IMR-90 (cell line): Measurements from ENCODE around the gene MYO5A. TPM values are rescaled to one million over a fixed set of nuclear protein-coding genes. Genes with fewer than 3 reads are reported as not detected.

Experiments
- ATAC-seq: fragments of 200-7000 bp; cut with Tn5 transposase; 2 replicates; pipeline ENCODE4 v1.9.1; 2020; ENCODE audit warnings: low read depth, mild to moderate bottlenecking, moderate library complexity
- BruUV-seq: library from RNA; stranded (reverse); fragments of 400-500 nt; replicated peaks from 2 replicates; lab custom pipeline; 2021; lab: Mats Ljungman, UMichigan
- CTCF ChIA-PET: fragments of 300-600 bp; formaldehyde crosslinking; extraction: SDS; loops from one replicate; lab custom pipeline; 2021; ENCODE audit warnings: antibody characterized with exemption; lab: Yijun Ruan, JAX
- POLR2A ChIA-PET: fragments of 300-600 bp; sonication (Branson Sonifier 250); formaldehyde crosslinking; loops from one replicate; lab custom pipeline; 2022; ENCODE audit warnings: antibody characterized with exemption; ENCODE audit not compliant: unreplicated experiment; lab: Charles Lee
- DNase-seq: peaks from one replicate; pipeline ENCODE4 v3.0.0; 2013
- H2AFZ ChIP-seq: replicated peaks from 2 replicates; pipeline ENCODE3; 2013; ENCODE audit warnings: low read length, mild to moderate bottlenecking; ENCODE audit not compliant: poor library complexity
- H2AK5ac ChIP-seq: 2 replicates; pipeline ENCODE4 v1.6.1; 2013; ENCODE audit warnings: low read depth, low read length, inconsistent platforms
- H2AK9ac ChIP-seq: replicated peaks from 2 replicates; pipeline ENCODE3; 2013; ENCODE audit warnings: mild to moderate bottlenecking, low read depth, low read length, moderate library complexity; ENCODE audit not compliant: poor library complexity
- H2BK120ac ChIP-seq: 2 replicates; pipeline ENCODE4 v1.6.1; 2013; ENCODE audit warnings: low read depth, low read length, inconsistent platforms
- H2BK15ac ChIP-seq: 3 replicates; pipeline ENCODE4 v1.6.1; 2013; ENCODE audit warnings: low read depth, low read length, inconsistent platforms
- H2BK20ac ChIP-seq: 2 replicates; pipeline ENCODE4 v1.6.1; 2013; ENCODE audit warnings: low read depth, mild to moderate bottlenecking, inconsistent platforms, low read length, moderate library complexity
- H2BK5ac ChIP-seq: 2 replicates; pipeline ENCODE4 v1.6.1; 2013; ENCODE audit warnings: mild to moderate bottlenecking, low read depth, low read length, inconsistent platforms; ENCODE audit not compliant: poor library complexity, severe bottlenecking
- H3K14ac ChIP-seq: replicated peaks from 2 replicates; pipeline ENCODE4 v1.6.1; 2013; ENCODE audit warnings: low read depth, low read length, inconsistent platforms
- H3K18ac ChIP-seq: 2 replicates; pipeline ENCODE4 v1.6.1; 2013; ENCODE audit warnings: low read depth, low read length, control low read depth
- H3K23ac ChIP-seq: 2 replicates; pipeline ENCODE4 v1.6.1; 2013; ENCODE audit warnings: low read depth, low read length, inconsistent platforms
- H3K27ac ChIP-seq: 2 replicates; pipeline ENCODE4 v1.5.1; 2013; ENCODE audit warnings: mild to moderate bottlenecking, control low read depth, low read length; ENCODE audit not compliant: insufficient read depth
- H3K27me3 ChIP-seq: 2 replicates; pipeline ENCODE4 v1.6.1; 2013; ENCODE audit warnings: low read length; ENCODE audit not compliant: control insufficient read depth, insufficient read depth
- H3K36me3 ChIP-seq: 2 replicates; pipeline ENCODE4 v1.6.1; 2013; ENCODE audit warnings: low read length, mixed read lengths; ENCODE audit not compliant: control insufficient read depth, insufficient read depth
- H3K4ac ChIP-seq: 2 replicates; pipeline ENCODE4 v1.6.1; 2013; ENCODE audit warnings: low read depth, low read length, inconsistent platforms
- H3K4me1 ChIP-seq: 2 replicates; pipeline ENCODE4 v1.6.1; 2013; ENCODE audit warnings: low read length, mixed read lengths; ENCODE audit not compliant: control insufficient read depth, insufficient read depth
- H3K4me2 ChIP-seq: 2 replicates; pipeline ENCODE4 v1.6.1; 2013; ENCODE audit warnings: low read depth, mild to moderate bottlenecking, control low read depth, low read length, moderate library complexity
- H3K4me3 ChIP-seq: 2 replicates; pipeline ENCODE4 v1.5.1; 2013; ENCODE audit warnings: low read depth, mild to moderate bottlenecking, control low read depth, low read length, moderate library complexity; ENCODE audit not compliant: insufficient read depth
- H3K56ac ChIP-seq: 2 replicates; pipeline ENCODE4 v1.6.1; 2013; ENCODE audit warnings: low read length, inconsistent platforms; ENCODE audit not compliant: insufficient read depth; ENCODE audit errors: extremely low read depth
- H3K79me1 ChIP-seq, 2 experiments: 2 replicates each; pipeline ENCODE4 v1.6.1; 2013; ENCODE audit warnings: low read length in 2 of 2, inconsistent platforms in 1 of 2, low read depth in 1 of 2
- H3K9ac ChIP-seq: 2 replicates; pipeline ENCODE4 v1.6.1; 2013; ENCODE audit warnings: low read depth, low read length, control low read depth
- H3K9me1 ChIP-seq: 2 replicates; pipeline ENCODE4 v1.6.1; 2013; ENCODE audit warnings: low read length, inconsistent platforms; ENCODE audit not compliant: insufficient read depth
- H3K9me3 ChIP-seq: 2 replicates; pipeline ENCODE4 v1.6.1; 2013; ENCODE audit warnings: low read length; ENCODE audit not compliant: control insufficient read depth, insufficient read depth
- H4K20me1 ChIP-seq: 2 replicates; pipeline ENCODE4 v1.6.1; 2013; ENCODE audit warnings: low read length, inconsistent platforms; ENCODE audit not compliant: insufficient read depth
- H4K5ac ChIP-seq: 2 replicates; pipeline ENCODE4 v1.6.1; 2013; ENCODE audit warnings: mild to moderate bottlenecking, low read depth, low read length, control low read depth
- H4K8ac ChIP-seq, 2 experiments: 2 replicates each; pipeline ENCODE4 v1.6.1; 2013; ENCODE audit warnings: low read depth in 2 of 2, low read length in 2 of 2, control low read depth in 1 of 2, inconsistent platforms in 1 of 2
- H4K91ac ChIP-seq: 2 replicates; pipeline ENCODE4 v1.6.1; 2013; ENCODE audit warnings: low read depth, low read length, inconsistent platforms; ENCODE audit not compliant: insufficient read depth
- CHD1 ChIP-seq: IDR thresholded peaks from 2 replicates; pipeline ENCODE4 v1.6.1; 2012; ENCODE audit warnings: low read depth, low read length, improper control_type of control experiment
- CTCF ChIP-seq: conservative IDR thresholded peaks from 2 replicates; pipeline ENCODE4 v1.5.1; 2012; ENCODE audit warnings: mild to moderate bottlenecking, low read depth, low read length, improper control_type of control experiment
- RAD21 ChIP-seq: IDR thresholded peaks from 2 replicates; pipeline ENCODE4 v1.6.1; 2012; ENCODE audit warnings: low read length, improper control_type of control experiment
- WGBS, 2 experiments: methylation state at CpG; one replicate each; pipeline versions ENCODE4 v1.1.5 to v1.1.7; 2013; ENCODE audit warnings: missing lambda C conversion rate in 2 of 2; ENCODE audit not compliant: insufficient read length in 1 of 2; ENCODE audit errors: extremely low coverage in 2 of 2; 5-methylcytosine and 5-hydroxymethylcytosine counted together
- dilution Hi-C: fragments of 300-500 bp; cut with HindIII; formaldehyde crosslinking; loops from one replicate; pipeline ENCODE4 v1.14.3; 2018; ENCODE audit warnings: low sequenced_read_pairs; ENCODE audit not compliant: unreplicated experiment
- in situ Hi-C: fragments of 300-500 bp; cut with MboI; formaldehyde crosslinking; loops from 3 replicates; pipeline ENCODE4 v1.14.3; 2019; ENCODE audit warnings: low sequenced_read_pairs, inconsistent platforms, mixed read lengths
- intact Hi-C: fragments of 100-400 bp; cut with micrococcal nuclease; formaldehyde crosslinking; loops from 2 replicates; pipeline ENCODE4 v1.10.0; 2022
- polyA plus RNA-seq, 3 experiments: library from polyadenylated mRNA; depleted of rRNA; stranded (reverse); fragments of >200 nt; gene quantifications; 2 replicates each; pipeline ENCODE4 v1.2.3, GENCODE V29; 2012; ENCODE audit warnings: low replicate concordance in 1 of 3
- total RNA-seq: library from RNA; depleted of rRNA; stranded (reverse); fragments of >200 nt; gene quantifications from 2 replicates; pipeline ENCODE4 v1.2.3, GENCODE V29; 2012

MYO5A gene
- total and polyA plus RNA-seq, 2 of the 4 experiments (the other 2 are of a cell fraction), result 19.4 to 69.2 TPM

- 70% methylated on average over 2 of the region's 5 CpGs; no CpG with 5 or more reads in 1 of the 2 experiments for WGBS, 2 experiments
- H2BK15ac ChIP-seq, result no peak overlapping the region
- peak overlapping the region; percentile 29; the same call in 1 of the 2 replicates for H4K91ac ChIP-seq
- H3K14ac ChIP-seq, result no peak overlapping the region
- H3K56ac ChIP-seq, result no peak overlapping the region
- POLR2A ChIA-PET, result interaction anchor here (0.5 kb wide), 1 partner anchor 168 kb away, joined by 3 read pairs; no protein-coding TSS in a partner anchor
- intact Hi-C loops, result no loop called here
- no peak overlapping the region for H3K27ac ChIP-seq
- H2BK20ac ChIP-seq, result peak overlapping the region; percentile 41; the same call in 1 of the 2 replicates
- no peak for DNase-seq
- TF ChIP-seq CHD1, result no peak
- no peak for TF ChIP-seq CTCF
- TF ChIP-seq RAD21, result no peak
- H3K4me1 ChIP-seq, result peaks cover 9% of the 10 kb centered on the region
- H2AK9ac ChIP-seq, result no peak overlapping the region
- BruUV-seq, result no TSS peak
- H3K23ac ChIP-seq, result peak overlapping the region; percentile 26; the same call in 1 of the 2 replicates
- H2BK120ac ChIP-seq, result no peak overlapping the region
- 0 out of 2 replicates have a peak overlapping the region, but pooled peaks have one; percentile 5 for H2AK5ac ChIP-seq
- H3K9ac ChIP-seq, result no peak overlapping the region
- no peaks in the 10 kb centered on the region for H3K36me3 ChIP-seq
- ATAC-seq, result no peak
- in situ Hi-C loops, result no loop called here
- no peak overlapping the region for H2AFZ ChIP-seq
- dilution Hi-C loops, result no loop called here
- H3K9me3 ChIP-seq, result no peaks in the 10 kb centered on the region
- H3K27me3 ChIP-seq, result no peaks in the 10 kb centered on the region
- peaks cover 13% of the 10 kb centered on the region; the same call in 1 of the 2 replicates for H4K20me1 ChIP-seq
- peak overlapping the region; percentile 1 for H2BK5ac ChIP-seq
- no peak overlapping the region for H3K4me3 ChIP-seq
- CTCF ChIA-PET, result interaction anchor here (1.4 kb wide), 1 partner anchor 12 kb away, joined by 3 read pairs; no protein-coding TSS in a partner anchor
- H3K4me2 ChIP-seq, result peak overlapping the region; percentile 77; the same call in 1 of the 2 replicates
- peaks cover 36 to 57% of the 10 kb centered on the region in 2 experiments for H3K79me1 ChIP-seq
- H3K9me1 ChIP-seq, result peaks cover 8% of the 10 kb centered on the region
- no peak overlapping the region for H3K4ac ChIP-seq
- no peak overlapping the region for H4K8ac ChIP-seq
- peak overlapping the region; percentile 70 for H3K18ac ChIP-seq
- no peak overlapping the region for H4K5ac ChIP-seq
Measured at GRCh38 chr15:52523647-52524046, 5.0 kb downstream of the MYO5A start.
